ENCODE measurements around the gene PIEZO2. TPM values are rescaled to one million over a fixed set of nuclear protein-coding genes. Genes with fewer than 3 reads are reported as not detected.

The PIEZO2 gene
- total RNA-seq, 1 experiment from 2014 or later: 0.11 TPM

GRCh38 chr18:10690035-10690329 is 459.4 kb downstream of the PIEZO2 start:
- intact Hi-C loops (cut with micrococcal nuclease; ENCODE audit: unreplicated experiment): no loop called here
- no peak overlapping the region for H3K27ac Mint-ChIP-seq (ENCODE audit: unreplicated experiment)
- H3K4me1 ChIP-seq: no peaks in the 10 kb centered on the region
- H3K9me3 Mint-ChIP-seq (ENCODE audit: unreplicated experiment): no peaks in the 10 kb centered on the region
- BruUV-seq (replicated peaks): no TSS peak
- CTCF ChIA-PET: no interaction called here
- H3K4me3 Mint-ChIP-seq (ENCODE audit: unreplicated experiment): no peak overlapping the region
- no peaks in the 10 kb centered on the region for H3K27me3 ChIP-seq (replicated peaks; ENCODE audit: control insufficient read depth, insufficient read depth, low read length)
- H3K36me3 Mint-ChIP-seq (ENCODE audit: insufficient read depth, unreplicated experiment): no peaks in the 10 kb centered on the region
- POLR2A ChIA-PET: no interaction called here
- DNase-seq: no peak
- no peak overlapping the region for H3K4me3 ChIP-seq (ENCODE audit: low read depth, low read length)
- no peak for TF ChIP-seq CTCF (IDR thresholded peaks at IDR 0.05; ENCODE audit: insufficient read depth in 1 of 2, low read depth in 1 of 2, low read length in 1 of 2, severe bottlenecking in 1 of 2, unreplicated experiment in 1 of 2)
- no peaks in the 10 kb centered on the region for H3K9me3 ChIP-seq
- H3K27me3 Mint-ChIP-seq (ENCODE audit: insufficient read depth, unreplicated experiment): peaks cover 6% of the 10 kb centered on the region
- H3K36me3 ChIP-seq (ENCODE audit: control insufficient read depth, insufficient read depth, low read length): no peaks in the 10 kb centered on the region
- H3K4me1 Mint-ChIP-seq (ENCODE audit: low read depth, unreplicated experiment): no peaks in the 10 kb centered on the region

- ChIA-PET POLR2A (no interaction called here), CTCF (no interaction called here)
- Histone ChIP-seq H3K27me3 (replicated peaks; ENCODE audit: control insufficient read depth, insufficient read depth, low read length) (no peaks in the 10 kb centered on the region), H3K4me3 (ENCODE audit: low read depth, low read length) (no peak overlapping the region), H3K4me1 (no peaks in the 10 kb centered on the region), H3K9me3 (no peaks in the 10 kb centered on the region), H3K36me3 (ENCODE audit: control insufficient read depth, insufficient read depth, low read length) (no peaks in the 10 kb centered on the region)
- no peaks in the 10 kb centered on the region for H3K4me1 Mint-ChIP-seq (ENCODE audit: low read depth, unreplicated experiment)
- TF ChIP-seq CTCF (IDR thresholded peaks at IDR 0.05; ENCODE audit: insufficient read depth in 1 of 2, low read depth in 1 of 2, low read length in 1 of 2, severe bottlenecking in 1 of 2, unreplicated experiment in 1 of 2): no peak
- no peaks in the 10 kb centered on the region for H3K9me3 Mint-ChIP-seq (ENCODE audit: unreplicated experiment)
- H3K36me3 Mint-ChIP-seq (ENCODE audit: insufficient read depth, unreplicated experiment): no peaks in the 10 kb centered on the region
- no peak overlapping the region for H3K4me3 Mint-ChIP-seq (ENCODE audit: unreplicated experiment)
- no peak for DNase-seq
- no peak overlapping the region for H3K27ac Mint-ChIP-seq (ENCODE audit: unreplicated experiment)
- BruUV-seq (replicated peaks): no TSS peak
- peaks cover 8% of the 10 kb centered on the region for H3K27me3 Mint-ChIP-seq (ENCODE audit: insufficient read depth, unreplicated experiment)
- intact Hi-C loops (cut with micrococcal nuclease; ENCODE audit: unreplicated experiment): no loop called here
Measured at GRCh38 chr18:10689236-10690034, 459.9 kb downstream of the PIEZO2 start.

GRCh38 chr18:10688766-10689165 is 460.6 kb downstream of the PIEZO2 start:
- Histone ChIP-seq H3K9me3 (no peaks in the 10 kb centered on the region), H3K36me3 (ENCODE audit: control insufficient read depth, insufficient read depth, low read length) (no peaks in the 10 kb centered on the region), H3K4me1 (no peaks in the 10 kb centered on the region), H3K4me3 (ENCODE audit: low read depth, low read length) (no peak overlapping the region), H3K27me3 (replicated peaks; ENCODE audit: control insufficient read depth, insufficient read depth, low read length) (no peaks in the 10 kb centered on the region)
- DNase-seq: no peak
- BruUV-seq (replicated peaks): no TSS peak
- TF ChIP-seq CTCF (IDR thresholded peaks at IDR 0.05; ENCODE audit: insufficient read depth in 1 of 2, low read depth in 1 of 2, low read length in 1 of 2, severe bottlenecking in 1 of 2, unreplicated experiment in 1 of 2): no peak
- Mint-ChIP-seq H3K9me3 (ENCODE audit: unreplicated experiment) (no peaks in the 10 kb centered on the region), H3K4me1 (ENCODE audit: low read depth, unreplicated experiment) (no peaks in the 10 kb centered on the region), H3K27ac (ENCODE audit: unreplicated experiment) (no peak overlapping the region), H3K27me3 (ENCODE audit: insufficient read depth, unreplicated experiment) (peaks cover 10% of the 10 kb centered on the region), H3K4me3 (ENCODE audit: unreplicated experiment) (no peak overlapping the region), H3K36me3 (ENCODE audit: insufficient read depth, unreplicated experiment) (no peaks in the 10 kb centered on the region)
- intact Hi-C loops (cut with micrococcal nuclease; ENCODE audit: unreplicated experiment): no loop called here
- ChIA-PET CTCF (no interaction called here), POLR2A (no interaction called here)
